H1 (cell line): ENCODE data around the gene CHDH. TPM values are rescaled to one million over a fixed set of nuclear protein-coding genes. Genes with fewer than 3 reads are reported as not detected.

Experiments
- CTCF ChIA-PET: fragments of 300-600 bp; sonication (Branson Sonifier 250); formaldehyde crosslinking; loops from one replicate; lab custom pipeline; 2021; ENCODE audit not compliant: partially characterized antibody; lab: Charles Lee
- POLR2A ChIA-PET: fragments of 300-600 bp; sonication (Branson Sonifier 250); formaldehyde crosslinking; loops from one replicate; lab custom pipeline; 2021; ENCODE audit warnings: inconsistent platforms; ENCODE audit not compliant: partially characterized antibody; lab: Charles Lee
- DNase-seq, 2 experiments: peaks; one replicate each; pipeline versions ENCODE4 v3.0.0 to v3.0.0-alpha.2; 2010 to 2022; ENCODE audit warnings: low spot score in 2 of 2, low read depth in 1 of 2, mixed read lengths in 1 of 2
- FAIRE-seq: peaks from 2 replicates; lab custom pipeline; 2011; peaks lifted over from hg19 to GRCh38; lab: Jason Lieb, UNC
- H2AFZ ChIP-seq: 2 replicates; pipeline ENCODE4 v1.8.1; 2012; ENCODE audit warnings: low read length, inconsistent platforms
- H2AK5ac ChIP-seq: 2 replicates; pipeline ENCODE4 v1.6.1; 2013; ENCODE audit warnings: low read depth, low read length
- H2BK120ac ChIP-seq: replicated peaks from 2 replicates; pipeline ENCODE3; 2013; ENCODE audit warnings: low read depth, low read length, inconsistent platforms
- H2BK12ac ChIP-seq: 2 replicates; pipeline ENCODE4 v1.6.1; 2013; ENCODE audit warnings: low read depth, low read length
- H2BK15ac ChIP-seq: 2 replicates; pipeline ENCODE4 v1.6.1; 2013; ENCODE audit warnings: low read length
- H2BK20ac ChIP-seq: 2 replicates; pipeline ENCODE4 v1.6.1; 2013; ENCODE audit warnings: low read length
- H2BK5ac ChIP-seq: 2 replicates; pipeline ENCODE4 v1.6.1; 2013; ENCODE audit warnings: low read depth, low read length
- H3K14ac ChIP-seq: 2 replicates; pipeline ENCODE4 v1.6.1; 2013; ENCODE audit warnings: inconsistent platforms; ENCODE audit not compliant: insufficient read length
- H3K18ac ChIP-seq: 2 replicates; pipeline ENCODE4 v1.6.1; 2013; ENCODE audit warnings: low read length; ENCODE audit errors: extremely low read depth
- H3K23ac ChIP-seq: 2 replicates; pipeline ENCODE4 v1.6.1; 2013; ENCODE audit warnings: inconsistent platforms; ENCODE audit not compliant: insufficient read length
- H3K23me2 ChIP-seq: 2 replicates; pipeline ENCODE4 v1.6.1; 2013; ENCODE audit warnings: low read depth, low read length
- H3K27ac ChIP-seq: 2 replicates; pipeline ENCODE4 v1.6.1; 2011; ENCODE audit warnings: low read depth, low read length, inconsistent platforms
- H3K27me3 ChIP-seq, 4 experiments: replicated peaks in 1 of 4; 1 replicate in 1 of 4; 2 replicates in 3 of 4; pipeline versions ENCODE4 v1.6.1 to v1.8.1; 2011 to 2013; ENCODE audit warnings: low read length in 3 of 4, mild to moderate bottlenecking in 3 of 4, inconsistent platforms in 2 of 4, mixed read lengths in 2 of 4, moderate library complexity in 1 of 4; ENCODE audit not compliant: control insufficient read depth in 3 of 4, insufficient read depth in 3 of 4; ENCODE audit errors: extremely low read depth in 1 of 4
- H3K36me3 ChIP-seq, 4 experiments: 2 replicates each; pipeline versions ENCODE4 v1.6.1 to v1.8.1; 2011 to 2013; ENCODE audit warnings: mild to moderate bottlenecking in 4 of 4, low read length in 3 of 4, moderate library complexity in 2 of 4, control low read depth in 1 of 4, inconsistent platforms in 1 of 4; ENCODE audit not compliant: insufficient read depth in 4 of 4, control insufficient read depth in 2 of 4
- H3K4ac ChIP-seq: replicated peaks from 2 replicates; pipeline ENCODE3; 2013; ENCODE audit warnings: low read length, low read depth, mixed read lengths, inconsistent platforms; ENCODE audit not compliant: insufficient read length
- H3K4me1 ChIP-seq, 4 experiments: replicated peaks in 1 of 4; 1 replicate in 1 of 4; 2 replicates in 3 of 4; pipeline versions ENCODE4 v1.6.1 to v1.8.1; 2011 to 2013; ENCODE audit warnings: low read length in 3 of 4, inconsistent platforms in 2 of 4, mixed read lengths in 1 of 4; ENCODE audit not compliant: insufficient read depth in 4 of 4, control insufficient read depth in 3 of 4
- H3K4me2 ChIP-seq, 2 experiments: 2 replicates each; pipeline versions ENCODE4 v1.6.1 to v1.8.1; 2011 to 2013; ENCODE audit warnings: low read depth in 2 of 2, low read length in 2 of 2, control low read depth in 1 of 2, inconsistent platforms in 1 of 2, mild to moderate bottlenecking in 1 of 2; ENCODE audit not compliant: insufficient read depth in 1 of 2
- H3K4me3 ChIP-seq, 4 experiments: fragments of 200-600, 300-600 bp in 1 of 4; sonication (generic), shearing (Covaris generic), sonication (Bioruptor Twin) in 1 of 4; 2 replicates each; pipeline versions ENCODE4 v1.5.1 to v1.8.1; 2011 to 2016; ENCODE audit warnings: low read length in 4 of 4, low read depth in 3 of 4, control low read depth in 2 of 4, inconsistent platforms in 2 of 4, mild to moderate bottlenecking in 2 of 4, mixed read lengths in 1 of 4, moderate library complexity in 1 of 4; ENCODE audit not compliant: insufficient read depth in 2 of 4; ENCODE audit errors: extremely low read depth in 1 of 4
- H3K56ac ChIP-seq: replicated peaks from 2 replicates; pipeline ENCODE3; 2013; ENCODE audit warnings: low read depth, mild to moderate bottlenecking, mixed read lengths, low read length, inconsistent platforms; ENCODE audit not compliant: insufficient read length
- H3K79me1 ChIP-seq: 2 replicates; pipeline ENCODE4 v1.6.1; 2013; ENCODE audit warnings: low read depth, low read length, control low read depth
- H3K79me2 ChIP-seq, 2 experiments: 2 replicates each; pipeline versions ENCODE4 v1.6.1 to v1.8.1; 2012 to 2013; ENCODE audit warnings: low read length in 2 of 2, mild to moderate bottlenecking in 2 of 2, inconsistent platforms in 1 of 2; ENCODE audit not compliant: insufficient read depth in 2 of 2, control insufficient read depth in 1 of 2
- H3K9ac ChIP-seq, 4 experiments: replicated peaks in 1 of 4; 1 replicate in 1 of 4; 2 replicates in 3 of 4; pipeline versions ENCODE4 v1.6.1 to v1.8.1; 2011 to 2013; ENCODE audit warnings: low read depth in 3 of 4, low read length in 3 of 4, control low read depth in 2 of 4, mild to moderate bottlenecking in 2 of 4, moderate library complexity in 2 of 4, inconsistent platforms in 1 of 4; ENCODE audit errors: extremely low read depth in 1 of 4
- H3K9me3 ChIP-seq, 2 experiments: 2 replicates each; pipeline versions ENCODE4 v1.6.1 to v1.8.1; 2012 to 2013; ENCODE audit warnings: mild to moderate bottlenecking in 2 of 2, moderate library complexity in 2 of 2, control low read depth in 1 of 2, inconsistent platforms in 1 of 2, low read depth in 1 of 2, low read length in 1 of 2, mixed read lengths in 1 of 2; ENCODE audit not compliant: insufficient read depth in 2 of 2
- H4K20me1 ChIP-seq, 2 experiments: replicated peaks in 1 of 2; 2 replicates each; pipeline versions ENCODE3 to v1.8.1; 2011 to 2013; ENCODE audit warnings: inconsistent platforms in 2 of 2, low read length in 2 of 2, mild to moderate bottlenecking in 1 of 2; ENCODE audit not compliant: insufficient read depth in 2 of 2, control insufficient read depth in 1 of 2
- H4K5ac ChIP-seq: 2 replicates; pipeline ENCODE4 v1.6.1; 2013; ENCODE audit warnings: low read length, low read depth, mixed read lengths, inconsistent platforms; ENCODE audit not compliant: insufficient read length
- H4K8ac ChIP-seq: 2 replicates; pipeline ENCODE4 v1.8.0; 2013; ENCODE audit warnings: mild to moderate bottlenecking, moderate library complexity, low read length, inconsistent platforms; ENCODE audit not compliant: insufficient read depth; ENCODE audit errors: extremely low read depth
- H4K91ac ChIP-seq: replicated peaks from 2 replicates; pipeline ENCODE3; 2013; ENCODE audit warnings: low read length, mixed read lengths, inconsistent platforms; ENCODE audit not compliant: insufficient read length
- BRCA1 ChIP-seq: IDR thresholded peaks from 2 replicates; pipeline ENCODE4 v1.6.1; 2012; ENCODE audit warnings: low read depth, low read length, improper control_type of control experiment
- CREB1 ChIP-seq: IDR thresholded peaks from 2 replicates; pipeline ENCODE4 v1.6.1; 2012; ENCODE audit warnings: inconsistent platforms
- E2F6 ChIP-seq: IDR thresholded peaks from 2 replicates; pipeline ENCODE4 v1.6.1; 2012; ENCODE audit warnings: inconsistent platforms
- EZH2 ChIP-seq: fragments of 200-600 bp; sonication (generic); IDR thresholded peaks from 2 replicates; pipeline ENCODE4 v1.7.1; 2012; ENCODE audit warnings: low read depth, mild to moderate bottlenecking, moderate library complexity, low read length, inconsistent platforms; ENCODE audit not compliant: severe bottlenecking
- FOSL1 ChIP-seq: IDR thresholded peaks from 2 replicates; pipeline ENCODE4 v1.6.1; 2011; ENCODE audit warnings: mild to moderate bottlenecking, low read depth, low read length, moderate library complexity; ENCODE audit not compliant: insufficient read depth
- GTF2F1 ChIP-seq: IDR thresholded peaks from 2 replicates; pipeline ENCODE4 v1.6.1; 2012; ENCODE audit warnings: low read depth, low read length, improper control_type of control experiment, borderline replicate concordance
- HDAC6 ChIP-seq: IDR thresholded peaks from one replicate; pipeline ENCODE4 v1.7.1; 2012; ENCODE audit warnings: low read depth, mild to moderate bottlenecking, inconsistent platforms, low read length, moderate library complexity
- MAFK ChIP-seq: IDR thresholded peaks from 2 replicates; pipeline ENCODE4 v1.6.1; 2012; ENCODE audit warnings: low read depth, mild to moderate bottlenecking, improper control_type of control experiment, low read length
- POU5F1 ChIP-seq: IDR thresholded peaks from 2 replicates; pipeline ENCODE4 v1.6.1; 2011; ENCODE audit warnings: low read depth, mild to moderate bottlenecking, low read length, moderate library complexity
- RNF2 ChIP-seq: fragments of 200-900, 300-1000 bp; sonication (generic); IDR thresholded peaks from 2 replicates; pipeline ENCODE4 v1.7.1; 2016; ENCODE audit warnings: borderline replicate concordance, low read depth, mild to moderate bottlenecking, antibody characterized with exemption, low read length; ENCODE audit not compliant: poor library complexity, severe bottlenecking; ENCODE audit errors: missing control alignments
- TCF12 ChIP-seq: IDR thresholded peaks from 2 replicates; pipeline ENCODE4 v1.6.1; 2011; ENCODE audit warnings: low read depth, mild to moderate bottlenecking, low read length
- WGBS, 2 experiments: shearing (Covaris generic) in 1 of 2; methylation state at CpG; one replicate each; pipeline versions ENCODE4 v1.1.6 to v1.1.7; 2013 to 2015; ENCODE audit warnings: low lambda C conversion rate in 2 of 2, mixed read lengths in 2 of 2, inconsistent platforms in 1 of 2, low coverage in 1 of 2, missing lambda C conversion rate in 1 of 2; ENCODE audit not compliant: insufficient replicate concordance in 2 of 2, insufficient coverage in 1 of 2, insufficient read length in 1 of 2; ENCODE audit errors: extremely low coverage in 1 of 2, missing lambda C conversion rate in 1 of 2; 5-methylcytosine and 5-hydroxymethylcytosine counted together
- polyA plus RNA-seq, 7 experiments: library from polyadenylated mRNA; depleted of rRNA in 3 of 7; stranded (reverse) in 5 of 7; unstranded in 2 of 7; fragments of >200 nt in 5 of 7; fragments of 200-250 nt in 2 of 7; gene quantifications; 1 replicate in 5 of 7; 2 replicates in 1 of 7; 4 replicates in 1 of 7; pipeline versions ENCODE4 v1.2.1 to v1.2.3, GENCODE V29; 2011 to 2013; ENCODE audit warnings: missing spikeins in 2 of 7, mixed read lengths in 2 of 7
- total RNA-seq: library from RNA; stranded (reverse); fragmentation: NEBNext Ultra II Directional; extraction: Animal tissue kit (Norgen Biotek cat#: 25700); gene quantifications from 2 replicates; pipeline ENCODE4 v1.2.1, GENCODE V29; 2021

Gene CHDH
- total and polyA plus RNA-seq, 2 of the 8 experiments (the other 6 are each of a cell fraction or from before 2014, with no cell fraction given): 4.9 to 10.3 TPM

DNA sequence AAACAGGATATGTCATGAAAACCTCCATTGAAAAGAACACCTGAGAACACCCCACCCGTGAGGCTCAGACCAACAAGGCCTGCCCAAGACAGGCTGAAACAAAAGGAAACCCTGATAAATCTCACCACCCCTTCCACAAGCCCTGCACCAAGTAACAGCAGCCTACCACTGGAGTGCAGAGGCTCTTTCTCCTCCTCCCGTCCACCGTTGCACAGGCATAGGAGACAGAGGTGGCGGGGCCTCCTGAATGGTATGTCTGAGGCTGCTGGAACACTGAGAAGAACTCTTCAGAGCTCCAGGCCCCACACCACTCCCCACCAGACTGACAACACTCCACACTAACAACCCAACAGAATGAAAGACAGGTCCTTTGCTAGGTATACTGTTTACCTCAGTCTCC, 21.4 kb downstream of the CHDH start:
- Histone ChIP-seq H2BK5ac (no peak overlapping the region), H2AFZ (no peak overlapping the region), H3K9ac (no peak overlapping the region), H3K4me3 (no peak overlapping the region), H3K4me1 (peaks cover 0 to 3% (median 1%) of the 10 kb centered on the region in 4 experiments; a peak in 1 of 7 replicates), H3K27ac (no peak overlapping the region), H3K14ac (no peak overlapping the region), H3K18ac (no peak overlapping the region), H4K20me1 (peaks cover 3% of the 10 kb centered on the region in 2 experiments), H2BK20ac (no peak overlapping the region), H3K23ac (no peak overlapping the region), H4K8ac (no peak overlapping the region), H4K5ac (no peak overlapping the region), H2AK5ac (no peak overlapping the region), H3K9me3 (no peaks in the 10 kb centered on the region), H3K56ac (no peak overlapping the region), H3K23me2 (no peaks in the 10 kb centered on the region; the same call in 1 of the 2 replicates), H2BK15ac (no peak overlapping the region), H3K36me3 (peaks cover 0 to 10% (median 3%) of the 10 kb centered on the region in 4 experiments; a peak in 5 of 8 replicates), H2BK120ac (no peak overlapping the region), H3K4ac (no peak overlapping the region), H2BK12ac (no peak overlapping the region), H3K4me2 (no peak overlapping the region), H3K79me1 (no peaks in the 10 kb centered on the region), H3K27me3 (no peaks in the 10 kb centered on the region), H3K79me2 (no peaks in the 10 kb centered on the region), H4K91ac (no peak overlapping the region)
- DNase-seq: no peak
- ChIA-PET CTCF (interaction anchor here (1.0 to 1.6 kb wide), 5 partner anchors 9 to 135 kb away, joined by 3 to 8 read pairs (median 3); no protein-coding TSS in a partner anchor), POLR2A (interaction anchor here (0.7 kb wide), 1 partner anchor 66 kb away, joined by 3 read pairs; no protein-coding TSS in a partner anchor)
- 87% methylated on average over 4 of the region's 4 CpGs; no CpG with 5 or more reads in 1 of the 2 experiments for WGBS, 2 experiments
- TF ChIP-seq CREB1 (no peak), GTF2F1 (no peak), TCF12 (no peak), E2F6 (no peak), RNF2 (no peak), MAFK (no peak), EZH2 (no peak), BRCA1 (no peak), POU5F1 (no peak), FOSL1 (no peak), HDAC6 (no peak)
- FAIRE-seq: no peak
